ENCODE measurements around the gene CCDC83. TPM values are rescaled to one million over a fixed set of nuclear protein-coding genes. Genes with fewer than 3 reads are reported as not detected.

The CCDC83 gene
- total and polyA plus RNA-seq, 9 of the 15 experiments (the other 6 are each of a cell fraction or from before 2014, with no cell fraction given): not detected

DNA sequence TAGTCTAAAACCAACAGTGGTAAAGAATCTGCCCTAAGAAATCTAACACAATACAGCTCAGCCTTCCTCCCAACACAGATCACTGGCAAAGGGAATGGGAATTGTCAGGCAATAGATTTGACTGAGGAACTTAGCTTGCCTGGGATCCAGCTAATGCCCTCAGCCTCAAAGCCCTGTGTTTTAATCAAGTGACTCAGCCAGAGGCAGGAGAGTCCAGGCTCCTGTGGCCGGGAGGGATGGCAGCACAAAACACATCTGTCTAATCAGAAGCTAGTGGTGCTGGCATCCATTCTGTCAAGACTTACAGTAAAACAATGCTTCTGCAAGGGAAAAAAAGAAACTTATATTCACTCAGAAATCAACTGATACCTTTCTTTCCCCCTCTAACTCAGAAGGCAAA, 49.8 kb upstream of the CCDC83 start:
- H3K4me1 ChIP-seq (replicated peaks in 1 of 2; ENCODE audit: control insufficient read depth in 2 of 2, insufficient read depth in 2 of 2, low read length in 2 of 2): peaks cover under 1 to 3% of the 10 kb centered on the region in 2 experiments; a peak in 1 of 5 replicates
- WGBS (ENCODE audit: insufficient coverage, low coverage, missing lambda C conversion rate): 0% methylated on average over 1 of the region's 1 CpG
- no peak overlapping the region for H3K4me2 ChIP-seq (ENCODE audit: insufficient read depth, low read length)
- CTCF ChIA-PET (ENCODE audit: low intra/inter-chr PET ratio): no interaction called here
- no peak overlapping the region for H3K4me3 ChIP-seq
- intact Hi-C loops (cut with micrococcal nuclease) (no loop called here), in situ Hi-C loops (cut with MboI) (no loop called here)
- H2AFZ ChIP-seq (ENCODE audit: low read depth, low read length): no peak overlapping the region
- H3K9me3 ChIP-seq (replicated peaks; ENCODE audit: control insufficient read depth, insufficient read depth, low read depth, low read length): no peaks in the 10 kb centered on the region
- TF ChIP-seq U2AF2 (optimal IDR thresholded peaks at IDR 0.05; ENCODE audit: low read depth, low read length) (no peak), KDM5B (IDR thresholded peaks at IDR 0.05; ENCODE audit: insufficient replicate concordance, low read depth, low read length) (no peak), RUNX1 (IDR thresholded peaks at IDR 0.05; ENCODE audit: low read depth) (no peak), FOXM1 (IDR thresholded peaks at IDR 0.05; ENCODE audit: low read depth) (no peak), FOXM1 (CRISPR knock-in tag; IDR thresholded peaks at IDR 0.05; ENCODE audit: low read depth) (no peak), ZKSCAN3 (CRISPR knock-in tag; IDR thresholded peaks at IDR 0.05) (no peak), SMARCB1 (IDR thresholded peaks at IDR 0.05; ENCODE audit: insufficient read length, low read depth) (no peak), ASH1L (IDR thresholded peaks at IDR 0.05; ENCODE audit: borderline replicate concordance, low read depth, partially characterized antibody) (no peak), RFX7 (CRISPR knock-in tag; IDR thresholded peaks at IDR 0.05) (no peak), ARID1B (IDR thresholded peaks at IDR 0.05) (no peak), CCAR2 (IDR thresholded peaks at IDR 0.05; ENCODE audit: low read depth, low read length) (no peak)
- TF ChIP-seq, protein P1, sequence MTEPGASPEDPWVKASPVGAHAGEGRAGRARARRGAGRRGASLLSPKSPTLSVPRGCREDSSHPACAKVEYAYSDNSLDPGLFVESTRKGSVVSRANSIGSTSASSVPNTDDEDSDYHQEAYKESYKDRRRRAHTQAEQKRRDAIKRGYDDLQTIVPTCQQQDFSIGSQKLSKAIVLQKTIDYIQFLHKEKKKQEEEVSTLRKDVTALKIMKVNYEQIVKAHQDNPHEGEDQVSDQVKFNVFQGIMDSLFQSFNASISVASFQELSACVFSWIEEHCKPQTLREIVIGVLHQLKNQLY (CRISPR knock-in tag; conservative IDR thresholded peaks at IDR 0.05): no peak
- TF ChIP-seq, protein P2, sequence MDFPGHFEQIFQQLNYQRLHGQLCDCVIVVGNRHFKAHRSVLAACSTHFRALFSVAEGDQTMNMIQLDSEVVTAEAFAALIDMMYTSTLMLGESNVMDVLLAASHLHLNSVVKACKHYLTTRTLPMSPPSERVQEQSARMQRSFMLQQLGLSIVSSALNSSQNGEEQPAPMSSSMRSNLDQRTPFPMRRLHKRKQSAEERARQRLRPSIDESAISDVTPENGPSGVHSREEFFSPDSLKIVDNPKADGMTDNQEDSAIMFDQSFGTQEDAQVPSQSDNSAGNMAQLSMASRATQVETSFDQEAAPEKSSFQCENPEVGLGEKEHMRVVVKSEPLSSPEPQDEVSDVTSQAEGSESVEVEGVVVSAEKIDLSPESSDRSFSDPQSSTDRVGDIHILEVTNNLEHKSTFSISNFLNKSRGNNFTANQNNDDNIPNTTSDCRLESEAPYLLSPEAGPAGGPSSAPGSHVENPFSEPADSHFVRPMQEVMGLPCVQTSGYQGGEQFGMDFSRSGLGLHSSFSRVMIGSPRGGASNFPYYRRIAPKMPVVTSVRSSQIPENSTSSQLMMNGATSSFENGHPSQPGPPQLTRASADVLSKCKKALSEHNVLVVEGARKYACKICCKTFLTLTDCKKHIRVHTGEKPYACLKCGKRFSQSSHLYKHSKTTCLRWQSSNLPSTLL (IDR thresholded peaks at IDR 0.05): no peak
- no peak for DNase-seq (ENCODE audit: extremely low read depth in 1 of 4, low spot score in 3 of 4)
- H4K20me1 ChIP-seq (replicated peaks; ENCODE audit: control insufficient read depth, insufficient read depth, low read length): no peaks in the 10 kb centered on the region
- H3K27me3 ChIP-seq (ENCODE audit: control insufficient read depth in 2 of 2, insufficient read depth in 2 of 2, low read length in 2 of 2): peaks cover 15 to 23% of the 10 kb centered on the region in 2 experiments; a peak in 3 of 5 replicates
- BruUV-seq (replicated peaks): no TSS peak
- ATAC-seq: no peak
- no peaks in the 10 kb centered on the region for H3K79me2 ChIP-seq (ENCODE audit: control insufficient read depth, insufficient read depth, low read length)
- FAIRE-seq: no peak
- no peaks in the 10 kb centered on the region for H3K36me3 ChIP-seq (ENCODE audit: control insufficient read depth, insufficient read depth, low read length)
- H3K9ac ChIP-seq (ENCODE audit: insufficient read depth in 1 of 2, low read depth in 2 of 2, low read length in 2 of 2): no peak overlapping the region
- H3K27ac ChIP-seq (ENCODE audit: extremely low read depth, low read depth, low read length): no peak overlapping the region
- POLR2A ChIA-PET: interaction anchor here (1.3 kb wide), 1 partner anchor 8 kb away, joined by 3 read pairs; no protein-coding TSS in a partner anchor
- H3K9me1 ChIP-seq (ENCODE audit: control insufficient read depth, insufficient read depth, low read length): no peaks in the 10 kb centered on the region

All from K562 (cell line).